ENCODE results near the gene IRAK3.
"Not testable (repeated sequence)": the region's sequence is repeated elsewhere in the genome, so short reads cannot be mapped to it uniquely, and the experiment has no call there.

Gene IRAK3

GRCh38 chr12:66228462-66228861 is 39.4 kb downstream of the IRAK3 start:
- no peak for DNase-seq

- no peak for DNase-seq
Measured at GRCh38 chr12:66232263-66232662, 43.2 kb downstream of the IRAK3 start.

GRCh38 chr12:66234037-66234693 is 45.2 kb downstream of the IRAK3 start:
- peak; percentile 23 for DNase-seq

- peak; percentile 44 for DNase-seq
Measured at GRCh38 chr12:66234773-66235625, 46.0 kb downstream of the IRAK3 start.

- DNase-seq = no peak
Measured at GRCh38 chr12:66235626-66236281, 46.7 kb downstream of the IRAK3 start.

- not testable (repeated sequence) for DNase-seq
Measured at GRCh38 chr12:66236282-66236675, 47.3 kb downstream of the IRAK3 start.

- DNase-seq = no peak
Measured at GRCh38 chr12:66236969-66237368, 48.0 kb downstream of the IRAK3 start.

- no peak for DNase-seq
Measured at GRCh38 chr12:66237505-66238175, 48.6 kb downstream of the IRAK3 start.

GRCh38 chr12:66239295-66239694 is 50.3 kb downstream of the IRAK3 start:
- DNase-seq = no peak

- no peak for DNase-seq
Measured at GRCh38 chr12:66240096-66240820, 51.2 kb downstream of the IRAK3 start.

- no peak for DNase-seq
Measured at GRCh38 chr12:66241061-66242043, 52.3 kb downstream of the IRAK3 start.

GRCh38 chr12:66242311-66242710 is 53.3 kb downstream of the IRAK3 start:
- no peak for DNase-seq

GRCh38 chr12:66243911-66244310 is 54.9 kb downstream of the IRAK3 start:
- DNase-seq = no peak

- DNase-seq = no peak
Measured at GRCh38 chr12:66244446-66244845, 55.4 kb downstream of the IRAK3 start.

GRCh38 chr12:66247741-66248140 is 58.7 kb downstream of the IRAK3 start:
- no peak for DNase-seq

GRCh38 chr12:66251049-66251448 is 62.0 kb downstream of the IRAK3 start:
- no peak for DNase-seq

- no peak for DNase-seq
Measured at GRCh38 chr12:66252771-66253170, 63.8 kb downstream of the IRAK3 start.

GRCh38 chr12:66255737-66256136 is 66.7 kb downstream of the IRAK3 start:
- DNase-seq = no peak

- DNase-seq = no peak
Measured at GRCh38 chr12:66258011-66258410, 69.0 kb downstream of the IRAK3 start.

- no peak for DNase-seq
Measured at GRCh38 chr12:66262737-66263136, 73.7 kb downstream of the IRAK3 start.

GRCh38 chr12:66268562-66268961 is 79.5 kb downstream of the IRAK3 start:
- DNase-seq = no peak

Measured in activated CD4-positive, alpha-beta T cell treated with anti-CD3 and anti-CD28 coated beads for 48 hours (primary cell).